ENCODE measurements around the gene LCAT. TPM values are rescaled to one million over a fixed set of nuclear protein-coding genes. Genes with fewer than 3 reads are reported as not detected.

Gene LCAT
- total and polyA plus RNA-seq, 2 experiments from 2014 or later: 13.7 to 18.9 TPM

Other genes starting within 250 kb of the LCAT start
- 27.5 and 34.3 TPM in 2 replicates for gene GFOD2, start 224.8 kb downstream of the LCAT start, total RNA-seq (2014; rRNA removed; shearing (Covaris generic))
- 16.5 and 19.3 TPM in 2 replicates for gene GFOD2, start 224.8 kb downstream of the LCAT start, polyA plus RNA-seq (2016; fragmentation: Nextera tagmentation; extraction: Ambion mirVana)
- gene RANBP10, start 137.6 kb downstream of the LCAT start, total RNA-seq (2014; rRNA removed; shearing (Covaris generic)): 9.0 and 9.2 TPM in 2 replicates
- gene RANBP10, start 137.6 kb downstream of the LCAT start, polyA plus RNA-seq (2016; fragmentation: Nextera tagmentation; extraction: Ambion mirVana): 13.6 and 18.0 TPM in 2 replicates
- 2.4 TPM in 1 of 2 replicates, not detected in the other for gene TSNAXIP1, start 137.2 kb downstream of the LCAT start, total RNA-seq (2014; rRNA removed; shearing (Covaris generic))
- gene TSNAXIP1, start 137.2 kb downstream of the LCAT start, polyA plus RNA-seq (2016; fragmentation: Nextera tagmentation; extraction: Ambion mirVana): 0.97 and 1.4 TPM in 2 replicates
- 102 and 115 TPM in 2 replicates for gene THAP11, start 101.8 kb downstream of the LCAT start, total RNA-seq (2014; rRNA removed; shearing (Covaris generic))
- 37.3 and 39.5 TPM in 2 replicates for gene THAP11, start 101.8 kb downstream of the LCAT start, polyA plus RNA-seq (2016; fragmentation: Nextera tagmentation; extraction: Ambion mirVana)
- gene NUTF2, start 97.2 kb downstream of the LCAT start, total RNA-seq (2014; rRNA removed; shearing (Covaris generic)): 158 and 321 TPM in 2 replicates
- gene NUTF2, start 97.2 kb downstream of the LCAT start, polyA plus RNA-seq (2016; fragmentation: Nextera tagmentation; extraction: Ambion mirVana): 373 and 391 TPM in 2 replicates
- gene CENPT, start 96.4 kb downstream of the LCAT start, total RNA-seq (2014; rRNA removed; shearing (Covaris generic)): 31.8 and 55.4 TPM in 2 replicates
- 59.2 and 63.8 TPM in 2 replicates for gene CENPT, start 96.4 kb downstream of the LCAT start, polyA plus RNA-seq (2016; fragmentation: Nextera tagmentation; extraction: Ambion mirVana)
- gene EDC4, start 71.1 kb downstream of the LCAT start, total RNA-seq (2014; rRNA removed; shearing (Covaris generic)): 74.2 and 98.5 TPM in 2 replicates
- 34.8 and 39.6 TPM in 2 replicates for gene EDC4, start 71.1 kb downstream of the LCAT start, polyA plus RNA-seq (2016; fragmentation: Nextera tagmentation; extraction: Ambion mirVana)
- 13.8 and 14.0 TPM in 2 replicates for gene NRN1L, start 59.2 kb downstream of the LCAT start, total RNA-seq (2014; rRNA removed; shearing (Covaris generic))
- 26.1 and 33.8 TPM in 2 replicates for gene NRN1L, start 59.2 kb downstream of the LCAT start, polyA plus RNA-seq (2016; fragmentation: Nextera tagmentation; extraction: Ambion mirVana)
- gene PSKH1, start 50.9 kb downstream of the LCAT start, total RNA-seq (2014; rRNA removed; shearing (Covaris generic)): 22.1 and 23.9 TPM in 2 replicates
- gene PSKH1, start 50.9 kb downstream of the LCAT start, polyA plus RNA-seq (2016; fragmentation: Nextera tagmentation; extraction: Ambion mirVana): 8.3 and 14.3 TPM in 2 replicates
- 1.6 and 8.0 TPM in 2 replicates for gene CTRL, start 12.3 kb downstream of the LCAT start, total RNA-seq (2014; rRNA removed; shearing (Covaris generic))
- gene CTRL, start 12.3 kb downstream of the LCAT start, polyA plus RNA-seq (2016; fragmentation: Nextera tagmentation; extraction: Ambion mirVana): 12.8 and 13.0 TPM in 2 replicates
- 27.5 and 35.0 TPM in 2 replicates for gene PSMB10, start 7.3 kb downstream of the LCAT start, total RNA-seq (2014; rRNA removed; shearing (Covaris generic))
- 114 and 129 TPM in 2 replicates for gene PSMB10, start 7.3 kb downstream of the LCAT start, polyA plus RNA-seq (2016; fragmentation: Nextera tagmentation; extraction: Ambion mirVana)
- 53.0 and 56.7 TPM in 2 replicates for gene SLC12A4, start 24.5 kb upstream of the LCAT start, total RNA-seq (2014; rRNA removed; shearing (Covaris generic))
- gene SLC12A4, start 24.5 kb upstream of the LCAT start, polyA plus RNA-seq (2016; fragmentation: Nextera tagmentation; extraction: Ambion mirVana): 17.6 and 19.9 TPM in 2 replicates
- gene DPEP3, start 36.4 kb upstream of the LCAT start, total RNA-seq (2014; rRNA removed; shearing (Covaris generic)): 7.9 and 18.4 TPM in 2 replicates
- 8.8 and 11.1 TPM in 2 replicates for gene DPEP3, start 36.4 kb upstream of the LCAT start, polyA plus RNA-seq (2016; fragmentation: Nextera tagmentation; extraction: Ambion mirVana)
- not detected in 2 replicates for gene DPEP2, start 55.4 kb upstream of the LCAT start, total RNA-seq (2014; rRNA removed; shearing (Covaris generic))
- gene DPEP2, start 55.4 kb upstream of the LCAT start, polyA plus RNA-seq (2016; fragmentation: Nextera tagmentation; extraction: Ambion mirVana): 0.09 TPM in 1 of 2 replicates, not detected in the other
- not detected in 2 replicates for gene DPEP2NB, start 71.8 kb upstream of the LCAT start, total RNA-seq (2014; rRNA removed; shearing (Covaris generic))
- 0.19 TPM in 1 of 2 replicates, not detected in the other for gene DPEP2NB, start 71.8 kb upstream of the LCAT start, polyA plus RNA-seq (2016; fragmentation: Nextera tagmentation; extraction: Ambion mirVana)
- gene DDX28, start 79.1 kb upstream of the LCAT start, total RNA-seq (2014; rRNA removed; shearing (Covaris generic)): 18.0 and 23.8 TPM in 2 replicates
- 11.9 and 12.2 TPM in 2 replicates for gene DDX28, start 79.1 kb upstream of the LCAT start, polyA plus RNA-seq (2016; fragmentation: Nextera tagmentation; extraction: Ambion mirVana)
- gene DUS2, start 79.2 kb upstream of the LCAT start, total RNA-seq (2014; rRNA removed; shearing (Covaris generic)): 22.4 and 26.4 TPM in 2 replicates
- 12.8 and 13.3 TPM in 2 replicates for gene DUS2, start 79.2 kb upstream of the LCAT start, polyA plus RNA-seq (2016; fragmentation: Nextera tagmentation; extraction: Ambion mirVana)
- gene NFATC3, start 141.2 kb upstream of the LCAT start, total RNA-seq (2014; rRNA removed; shearing (Covaris generic)): 34.5 and 40.9 TPM in 2 replicates
- 9.2 and 9.3 TPM in 2 replicates for gene NFATC3, start 141.2 kb upstream of the LCAT start, polyA plus RNA-seq (2016; fragmentation: Nextera tagmentation; extraction: Ambion mirVana)

All from GM23338 (cell line).